AG09319 (cell line): ENCODE measurements around the gene OR1A1.
"Not testable (repeated sequence)": the region's sequence is repeated elsewhere in the genome, so short reads cannot be mapped to it uniquely, and the experiment has no call there.

Experiments used
- DNase-seq: peaks from one replicate; pipeline ENCODE4 v3.0.0-alpha.2; 2010; ENCODE audit warnings: low read depth; ENCODE audit errors: extremely low read depth
- CTCF ChIP-seq: IDR thresholded peaks from 2 replicates; pipeline ENCODE4 v1.5.1; 2011; ENCODE audit warnings: low read depth, mild to moderate bottlenecking, inconsistent platforms, low read length, moderate library complexity

The OR1A1 gene, protein sequence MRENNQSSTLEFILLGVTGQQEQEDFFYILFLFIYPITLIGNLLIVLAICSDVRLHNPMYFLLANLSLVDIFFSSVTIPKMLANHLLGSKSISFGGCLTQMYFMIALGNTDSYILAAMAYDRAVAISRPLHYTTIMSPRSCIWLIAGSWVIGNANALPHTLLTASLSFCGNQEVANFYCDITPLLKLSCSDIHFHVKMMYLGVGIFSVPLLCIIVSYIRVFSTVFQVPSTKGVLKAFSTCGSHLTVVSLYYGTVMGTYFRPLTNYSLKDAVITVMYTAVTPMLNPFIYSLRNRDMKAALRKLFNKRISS

GRCh38 chr17:3207367-3207766 lies at the start of gene OR1A1:
Gene OR1A1, plus strand, starts transcription at chr17:3207667. Its CDS starts 7,954 bp downstream, at chr17:3215621.
- no peak for TF ChIP-seq CTCF
- no peak for DNase-seq

GRCh38 chr17:3167574-3167973 lies 39.9 kb upstream of the OR1A1 start:
- DNase-seq: no peak
- TF ChIP-seq CTCF: no peak

GRCh38 chr17:3189961-3190360 lies 17.5 kb upstream of the OR1A1 start:
- no peak for TF ChIP-seq CTCF
- DNase-seq: no peak

DNA sequence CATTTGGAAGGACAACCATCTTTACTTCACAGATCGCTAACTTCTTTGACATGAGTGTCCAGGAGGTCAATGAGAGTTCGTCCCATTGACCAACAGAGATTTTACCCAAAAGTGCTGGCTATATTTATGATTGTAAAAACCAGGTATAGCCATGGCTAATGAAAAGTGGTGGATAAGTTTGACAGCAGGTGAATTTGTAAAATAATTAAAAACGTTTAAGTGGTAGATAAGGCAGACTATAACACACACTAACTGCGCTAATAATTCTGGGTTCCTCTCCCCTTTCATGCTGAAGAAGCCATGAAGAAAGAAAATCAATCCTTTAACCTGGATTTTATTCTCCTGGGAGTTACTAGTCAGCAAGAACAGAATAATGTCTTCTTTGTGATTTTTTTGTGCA lies 10.2 kb upstream of the OR1A1 start, which contains the start of gene OR1A2:
OR1A2 (plus strand) TSS at position 301 of the 400 bp plus-strand sequence; CDS start at position 301, 0 bp downstream.
- no peak for TF ChIP-seq CTCF
- DNase-seq: no peak

DNA sequence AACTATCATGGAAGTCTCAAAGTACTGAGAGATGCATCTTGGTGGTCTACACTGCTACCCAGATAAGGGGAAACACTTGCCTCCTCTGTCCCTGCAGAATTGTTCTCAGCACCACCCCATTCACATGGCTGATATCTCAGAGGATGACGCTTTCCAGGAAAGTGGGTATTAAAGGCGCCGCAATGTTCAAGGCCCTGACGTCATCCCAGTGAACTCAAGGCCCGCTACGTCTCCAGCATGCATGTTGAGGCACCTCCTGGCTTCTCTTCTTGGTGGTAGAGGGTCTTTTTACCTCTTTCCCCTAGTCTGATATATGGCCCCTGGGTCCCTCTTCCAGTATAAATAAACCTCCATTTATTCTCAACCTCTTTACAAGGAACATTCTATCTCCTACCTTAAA lies 1.0 kb downstream of the OR1A1 start:
- no peak for DNase-seq
- TF ChIP-seq CTCF: no peak

DNA sequence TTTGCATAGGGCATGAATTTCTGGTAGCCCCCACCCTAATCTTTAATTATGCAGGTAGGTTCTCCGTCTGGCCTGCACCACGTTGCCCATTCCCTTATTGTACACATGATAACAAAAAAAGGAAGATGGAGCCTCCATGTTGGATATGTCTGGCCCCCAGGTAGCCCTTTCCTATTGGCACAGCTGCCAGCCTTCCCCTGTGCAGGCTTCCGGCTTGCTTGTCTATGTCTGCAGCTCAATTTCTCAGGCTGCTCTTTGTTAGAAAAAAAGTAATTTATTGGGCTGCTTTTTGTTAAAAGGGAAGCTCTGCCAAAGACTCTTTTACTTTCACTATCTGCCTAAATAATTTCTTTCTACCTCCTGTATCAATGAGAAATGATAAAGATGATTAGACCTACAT lies 5.5 kb downstream of the OR1A1 start:
- no peak for TF ChIP-seq CTCF
- DNase-seq: no peak

GRCh38 chr17:3213587-3213986 lies 6.1 kb downstream of the OR1A1 start:
- DNase-seq: no peak

DNA sequence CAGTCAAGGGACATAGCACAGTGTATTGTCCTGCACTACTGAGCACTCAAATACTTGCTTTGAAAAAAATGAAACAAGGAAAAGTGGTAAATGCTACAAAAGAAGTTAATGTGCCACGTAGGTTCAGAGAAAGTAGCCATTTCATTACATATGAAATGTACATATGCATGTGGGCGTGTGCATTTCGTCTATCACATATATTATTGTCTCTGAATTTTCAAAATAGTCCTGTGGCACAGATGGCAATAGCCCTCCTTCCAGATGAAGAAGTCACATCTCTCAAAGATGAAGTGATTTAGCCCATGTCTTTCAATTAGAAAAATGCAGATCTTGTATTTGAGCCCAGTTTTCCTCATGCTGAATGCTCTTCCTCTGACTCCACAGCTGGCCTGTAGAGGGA lies 12.5 kb downstream of the OR1A1 start:
- DNase-seq: not testable (repeated sequence)

More at GRCh38 chr17:3213587-3213986, 6.1 kb downstream of the OR1A1 start:
- no peak for TF ChIP-seq CTCF
